Kidney epithelial cell (primary cell): ENCODE results near the gene SF3A2. TPM values are rescaled to one million over a fixed set of nuclear protein-coding genes. Genes with fewer than 3 reads are reported as not detected.

Source experiments
- DNase-seq: peaks from one replicate; pipeline ENCODE4 v3.0.0-alpha.2; 2010; ENCODE audit warnings: low read depth
- H3K27me3 ChIP-seq: 2 replicates; pipeline ENCODE4 v1.6.0; 2011; ENCODE audit warnings: low read length; ENCODE audit not compliant: control insufficient read depth, insufficient read depth
- H3K36me3 ChIP-seq: 2 replicates; pipeline ENCODE4 v1.5.1; 2011; ENCODE audit warnings: low read length; ENCODE audit not compliant: control insufficient read depth, insufficient read depth
- H3K4me3 ChIP-seq: 2 replicates; pipeline ENCODE4 v1.5.1; 2011; ENCODE audit warnings: low read depth, mild to moderate bottlenecking, control low read depth, low read length
- total RNA-seq: library from RNA; depleted of rRNA; stranded (reverse); fragments of >200 nt; gene quantifications from 2 replicates; pipeline ENCODE4 v1.2.3, GENCODE V29; 2015
- TF ChIP-seq, protein P1 (sequence below): IDR thresholded peaks from 2 replicates; pipeline ENCODE4 v1.5.1; 2011; ENCODE audit warnings: mild to moderate bottlenecking, moderate library complexity, low read length, control low read depth, inconsistent platforms; ENCODE audit not compliant: insufficient read depth, poor library complexity, severe bottlenecking

The SF3A2 gene
- total RNA-seq, 1 donor from 2014 or later = 72.4 TPM

DNA sequence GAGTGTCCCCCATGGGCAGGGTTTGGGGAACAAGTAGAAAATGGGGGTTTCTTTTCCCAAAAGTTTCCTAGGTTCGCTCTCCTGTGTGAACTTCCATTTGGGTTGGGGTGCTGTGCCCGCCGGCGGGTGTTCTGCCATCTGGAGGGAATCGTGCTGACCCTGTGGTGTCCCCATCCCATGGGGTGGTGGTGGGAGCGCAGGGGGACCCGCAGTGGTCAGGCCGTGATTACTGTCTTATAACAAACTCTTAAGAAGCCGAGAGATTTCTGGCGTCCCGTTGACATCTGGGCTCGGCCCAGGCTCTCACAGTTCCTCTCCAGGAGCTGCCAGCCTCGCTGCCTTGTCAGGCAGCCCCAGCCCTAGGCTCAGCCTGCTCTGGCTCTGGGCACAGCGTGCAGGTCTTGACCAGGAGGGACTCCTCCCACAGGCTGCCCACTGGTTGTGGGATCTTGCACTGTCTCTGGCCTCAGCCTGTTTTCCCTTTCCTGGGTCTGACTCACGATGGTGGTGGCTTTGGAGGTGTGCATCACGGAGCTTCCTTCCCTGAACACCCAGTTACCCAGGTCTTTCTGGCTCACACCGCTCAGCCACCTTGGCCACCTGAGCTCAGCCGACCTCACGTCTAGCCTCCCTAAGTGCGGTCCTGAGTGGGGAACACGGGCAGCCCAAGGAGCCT, 35.0 kb upstream of the SF3A2 start:
- no peaks in the 10 kb centered on the region for H3K27me3 ChIP-seq
- H3K4me3 ChIP-seq = no peak overlapping the region
- TF ChIP-seq, protein P1, sequence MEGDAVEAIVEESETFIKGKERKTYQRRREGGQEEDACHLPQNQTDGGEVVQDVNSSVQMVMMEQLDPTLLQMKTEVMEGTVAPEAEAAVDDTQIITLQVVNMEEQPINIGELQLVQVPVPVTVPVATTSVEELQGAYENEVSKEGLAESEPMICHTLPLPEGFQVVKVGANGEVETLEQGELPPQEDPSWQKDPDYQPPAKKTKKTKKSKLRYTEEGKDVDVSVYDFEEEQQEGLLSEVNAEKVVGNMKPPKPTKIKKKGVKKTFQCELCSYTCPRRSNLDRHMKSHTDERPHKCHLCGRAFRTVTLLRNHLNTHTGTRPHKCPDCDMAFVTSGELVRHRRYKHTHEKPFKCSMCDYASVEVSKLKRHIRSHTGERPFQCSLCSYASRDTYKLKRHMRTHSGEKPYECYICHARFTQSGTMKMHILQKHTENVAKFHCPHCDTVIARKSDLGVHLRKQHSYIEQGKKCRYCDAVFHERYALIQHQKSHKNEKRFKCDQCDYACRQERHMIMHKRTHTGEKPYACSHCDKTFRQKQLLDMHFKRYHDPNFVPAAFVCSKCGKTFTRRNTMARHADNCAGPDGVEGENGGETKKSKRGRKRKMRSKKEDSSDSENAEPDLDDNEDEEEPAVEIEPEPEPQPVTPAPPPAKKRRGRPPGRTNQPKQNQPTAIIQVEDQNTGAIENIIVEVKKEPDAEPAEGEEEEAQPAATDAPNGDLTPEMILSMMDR = no peak
- no peak for DNase-seq
- H3K36me3 ChIP-seq = peaks cover 2% of the 10 kb centered on the region

DNA sequence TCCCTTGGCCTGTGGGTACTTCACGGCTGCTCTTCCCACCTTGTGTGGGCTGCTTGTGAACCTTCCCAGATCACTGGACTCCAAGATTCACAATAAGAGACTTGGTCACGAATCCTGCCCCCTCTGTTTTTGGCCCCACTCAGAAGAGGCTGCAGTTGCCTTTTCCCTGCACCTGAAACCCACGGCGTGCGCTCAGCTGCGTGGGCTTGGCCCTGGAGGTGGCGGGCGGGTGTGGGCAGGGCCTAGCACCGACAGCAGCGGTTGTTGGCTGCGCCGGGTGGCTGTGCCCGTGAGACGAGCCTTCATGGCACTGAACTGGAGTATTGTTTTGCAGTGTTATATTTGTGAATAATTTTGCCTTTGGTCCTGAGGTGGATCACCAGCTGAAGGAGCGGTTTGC, 34.3 kb upstream of the SF3A2 start:
- Histone ChIP-seq H3K36me3 (peaks cover 2% of the 10 kb centered on the region), H3K27me3 (no peaks in the 10 kb centered on the region), H3K4me3 (no peak overlapping the region)
- TF ChIP-seq, protein P1 = no peak
- DNase-seq = no peak

DNA sequence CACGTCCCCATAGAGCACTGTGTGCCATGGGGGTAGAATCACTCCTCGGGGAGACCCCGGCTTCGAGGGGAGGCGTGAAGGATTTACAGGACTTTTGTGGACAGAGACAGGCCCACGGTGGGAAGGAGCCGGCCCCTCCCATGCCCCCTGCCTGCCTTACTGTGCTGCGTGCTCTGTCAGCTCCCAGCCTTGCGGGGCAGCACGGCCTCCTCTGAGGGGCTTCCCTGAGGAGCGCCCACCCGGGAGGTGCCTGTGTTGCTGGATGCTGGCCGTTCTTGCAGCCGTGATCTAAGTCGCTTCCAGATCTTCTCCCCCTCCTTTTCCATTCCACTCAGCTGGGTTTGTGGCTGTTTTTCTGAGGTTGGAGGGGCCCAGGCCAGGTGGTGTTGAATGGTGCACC, 29.6 kb upstream of the SF3A2 start:
- TF ChIP-seq, protein P1 = no peak
- Histone ChIP-seq H3K4me3 (no peak overlapping the region), H3K36me3 (peaks cover 3% of the 10 kb centered on the region), H3K27me3 (no peaks in the 10 kb centered on the region)
- no peak for DNase-seq

DNA sequence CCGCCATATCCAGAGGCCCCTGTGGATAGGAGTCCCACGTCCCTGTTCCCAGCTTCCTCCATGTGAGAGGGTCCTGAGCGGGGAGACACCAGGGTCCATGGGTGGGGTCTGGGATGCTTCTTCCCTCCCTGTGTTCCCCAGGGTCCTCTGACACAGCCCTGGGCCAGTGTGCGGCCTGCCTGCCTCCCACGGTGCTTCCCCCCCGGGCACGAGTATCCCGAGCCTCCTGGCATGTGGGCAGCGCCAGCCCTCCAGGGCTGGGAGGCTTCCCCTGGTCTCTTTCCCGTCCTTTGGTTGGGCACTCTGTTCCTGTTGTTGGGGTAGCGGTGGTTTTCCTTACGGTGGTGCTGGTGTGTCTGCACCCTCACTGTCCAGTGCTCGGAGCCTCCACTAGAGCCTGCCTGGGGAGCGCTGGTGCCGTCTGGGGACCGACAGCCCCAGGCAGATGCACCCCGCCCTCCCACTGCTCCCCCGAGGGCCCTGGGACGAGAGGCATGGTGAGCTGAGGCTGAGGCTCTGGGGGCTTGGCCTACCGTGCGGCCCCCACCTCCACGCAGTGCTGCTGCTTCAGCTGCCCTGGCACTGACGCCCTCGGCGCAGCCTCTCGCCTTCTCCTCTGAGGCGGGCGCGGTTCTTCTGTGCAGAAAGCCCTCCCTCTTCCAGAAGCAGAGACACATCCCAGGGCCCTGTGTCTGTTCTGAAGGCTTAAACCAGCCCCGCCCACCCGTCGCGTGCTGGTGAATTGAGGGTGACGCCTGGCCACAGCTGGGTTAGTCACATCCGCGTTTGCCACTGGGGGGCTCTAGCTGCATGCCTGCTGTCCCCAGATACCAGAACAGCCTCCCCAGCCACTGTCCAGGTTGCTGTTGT, 28.4 kb upstream of the SF3A2 start:
- peak; percentile 4 for DNase-seq
- no peaks in the 10 kb centered on the region for H3K27me3 ChIP-seq
- H3K36me3 ChIP-seq = peaks cover 3% of the 10 kb centered on the region
- TF ChIP-seq, protein P1 = peak; percentile 4
- no peak overlapping the region for H3K4me3 ChIP-seq

- peaks cover 2% of the 10 kb centered on the region for H3K36me3 ChIP-seq
- no peaks in the 10 kb centered on the region for H3K27me3 ChIP-seq
- no peak for DNase-seq
- no peak overlapping the region for H3K4me3 ChIP-seq
- TF ChIP-seq, protein P1 = no peak
Measured at GRCh38 chr19:2208975-2209374, 27.6 kb upstream of the SF3A2 start.
